SU-DHL-6 (cell line): Measurements from ENCODE around the gene SYNGR1.

ENCODE experiments used
- EZH2phosphoT487 ChIP-seq: fragments of 200-600 bp; sonication (generic), shearing (Covaris generic); conservative IDR thresholded peaks from 2 replicates; pipeline ENCODE4 v1.6.1; 2018; ENCODE audit warnings: mild to moderate bottlenecking, antibody characterized with exemption, low read length, moderate library complexity, mixed read lengths
- TF ChIP-seq, protein P1 (sequence below): fragments of 200-600 bp; sonication (generic); IDR thresholded peaks from one replicate; pipeline ENCODE4 v1.5.1; 2017; ENCODE audit warnings: antibody characterized with exemption, mild to moderate bottlenecking, low read length, moderate library complexity; ENCODE audit not compliant: insufficient read depth, poor library complexity, severe bottlenecking

DNA sequence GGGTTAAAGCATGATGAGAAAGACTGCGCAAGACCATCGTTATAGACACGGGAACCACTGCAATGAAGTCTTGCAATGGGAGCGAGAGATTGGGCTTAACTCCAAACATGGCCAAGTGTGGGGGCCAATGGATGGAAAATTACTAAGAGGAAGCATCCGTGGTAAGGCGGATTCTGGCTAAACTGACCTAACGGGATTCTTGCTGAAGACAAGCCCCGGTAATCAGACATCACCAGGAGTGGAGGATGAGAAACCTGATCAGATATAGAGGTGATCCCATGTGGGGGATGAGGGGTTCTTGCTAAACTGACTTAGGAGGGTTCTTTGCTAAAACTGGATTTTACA is 5.8 kb upstream of the SYNGR1 start:
- TF ChIP-seq, protein P1, sequence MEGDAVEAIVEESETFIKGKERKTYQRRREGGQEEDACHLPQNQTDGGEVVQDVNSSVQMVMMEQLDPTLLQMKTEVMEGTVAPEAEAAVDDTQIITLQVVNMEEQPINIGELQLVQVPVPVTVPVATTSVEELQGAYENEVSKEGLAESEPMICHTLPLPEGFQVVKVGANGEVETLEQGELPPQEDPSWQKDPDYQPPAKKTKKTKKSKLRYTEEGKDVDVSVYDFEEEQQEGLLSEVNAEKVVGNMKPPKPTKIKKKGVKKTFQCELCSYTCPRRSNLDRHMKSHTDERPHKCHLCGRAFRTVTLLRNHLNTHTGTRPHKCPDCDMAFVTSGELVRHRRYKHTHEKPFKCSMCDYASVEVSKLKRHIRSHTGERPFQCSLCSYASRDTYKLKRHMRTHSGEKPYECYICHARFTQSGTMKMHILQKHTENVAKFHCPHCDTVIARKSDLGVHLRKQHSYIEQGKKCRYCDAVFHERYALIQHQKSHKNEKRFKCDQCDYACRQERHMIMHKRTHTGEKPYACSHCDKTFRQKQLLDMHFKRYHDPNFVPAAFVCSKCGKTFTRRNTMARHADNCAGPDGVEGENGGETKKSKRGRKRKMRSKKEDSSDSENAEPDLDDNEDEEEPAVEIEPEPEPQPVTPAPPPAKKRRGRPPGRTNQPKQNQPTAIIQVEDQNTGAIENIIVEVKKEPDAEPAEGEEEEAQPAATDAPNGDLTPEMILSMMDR = no peak
- TF ChIP-seq EZH2phosphoT487 = no peak
